Heart right ventricle (tissue), 16 donors: ENCODE data around the gene TYSND1. TPM values are rescaled to one million over a fixed set of nuclear protein-coding genes. Genes with fewer than 3 reads are reported as not detected.

ENCODE experiments used
- ATAC-seq, 8 donors: fragments of 200-7000 bp; cut with Tn5 transposase; one replicate each; pipeline ENCODE4 v1.9.1; 2020; ENCODE audit warnings: mild to moderate bottlenecking in 8 of 8, moderate library complexity in 8 of 8, moderate number of reproducible peaks in 1 of 8
- DNase-seq, 2 donors: peaks; one replicate each; pipeline ENCODE4 v3.0.0-alpha.2; 2020
- H3K27ac ChIP-seq, 10 donors: fragments of 200-600 bp; sonication (generic) in 2 of 10; one replicate each; pipeline versions ENCODE4 v1.5.0 to v1.8.0; 2020 to 2022; ENCODE audit warnings: mild to moderate bottlenecking in 3 of 10
- H3K27me3 ChIP-seq, 7 donors: fragments of 200-600 bp; one replicate each; pipeline ENCODE4 v1.8.0; 2021 to 2022; ENCODE audit warnings: mild to moderate bottlenecking in 2 of 7
- H3K36me3 ChIP-seq, 9 donors: fragments of 200-600 bp; sonication (generic) in 1 of 9; one replicate each; pipeline versions ENCODE4 v1.5.0 to v1.8.0; 2020 to 2022; ENCODE audit warnings: mild to moderate bottlenecking in 2 of 9
- H3K4me1 ChIP-seq, 9 donors: fragments of 200-600 bp; sonication (generic) in 1 of 9; one replicate each; pipeline versions ENCODE4 v1.5.0 to v1.8.0; 2020 to 2022; ENCODE audit warnings: mild to moderate bottlenecking in 4 of 9
- H3K4me3 ChIP-seq, 10 donors: fragments of 200-600 bp; sonication (generic) in 2 of 10; one replicate each; pipeline versions ENCODE4 v1.5.0 to v1.8.0; 2020 to 2022; ENCODE audit warnings: mild to moderate bottlenecking in 7 of 10, moderate library complexity in 2 of 10
- H3K9me3 ChIP-seq, 11 donors: fragments of 200-600 bp in 10 of 11; sonication (generic) in 2 of 11; one replicate each; pipeline versions ENCODE4 v1.5.0 to v1.8.0; 2013 to 2022; ENCODE audit warnings: mild to moderate bottlenecking in 2 of 11, control low read depth in 1 of 11, moderate library complexity in 1 of 11
- WGBS, 2 donors: extraction: QIAGEN DNeasy Blood & Tissue Kit; methylation state at CpG; one replicate each; pipeline ENCODE4 v1.1.7; 2013; ENCODE audit warnings: inconsistent platforms in 1 of 2; 5-methylcytosine and 5-hydroxymethylcytosine counted together
- intact Hi-C, 10 donors: fragments of 100-400 bp; cut with DNase I; formaldehyde crosslinking; loops; one replicate each; pipeline versions ENCODE4 v1.11.1 to v1.14.2; 2022
- polyA plus RNA-seq, 2 donors: library from polyadenylated mRNA; stranded (reverse); fragments of 200-250 nt; gene quantifications; one replicate each; pipeline ENCODE4 v1.2.3, GENCODE V29; 2013
- total RNA-seq, 10 donors: library from RNA; stranded (reverse); fragmentation: NEBNext Ultra II Directional in 3 of 10; extraction: Animal tissue kit (Norgen Biotek cat#: 25700) in 3 of 10; gene quantifications; one replicate each; pipeline versions ENCODE4 v1.2.1 to v1.2.4, GENCODE V29; 2021 to 2023
- TF ChIP-seq, protein P1 (sequence below), 9 donors: fragments of 200-600 bp; sonication (generic) in 2 of 9; IDR thresholded peaks; one replicate each; pipeline versions ENCODE4 v1.5.0 to v1.8.0; 2021 to 2022; ENCODE audit warnings: antibody characterized with exemption in 9 of 9, mild to moderate bottlenecking in 5 of 9, moderate library complexity in 1 of 9
- donor health status: Arrhythmogenic right ventricular cardiomyopathy.
- donor health status: ischemic (EF 13 %, LVEDD 7.1; RV severe dilation, severe dysfunction).
- donor health status: healthy with polysubstance abuse.
- donor health status: DM: no; HTN: yes; CAD: no.
- donor health status: DM: no; HTN: no; CAD: no.
- donor health status: ischemic (EF 25% LVEDD 6.9; RV normal size, moderate dysfunction).
- donor health status: ischemic (EF 25% LVEDD 5.7; RV mildly dilated, moderate dysfunction).
- donor health status: healthy.
- donor health status: DM: yes; HTN: yes; CAD: no.
- donor health status: Ischemic cardiomyopathy.
- donor health status: ischemic (EF 35%, LVEDD 5.7; RV mildly dilated, moderate dysfunction).
- donor health status: nonischemic (EF 11% LVEDD 7.7; RV severe dilation, severe dysfunction).
- donor health status: DM: yes; HTN: yes; CAD: no.
- donor health status: PGD.
- donor health status: ischemic (EF 29% LVEDD 5.4; RV normal size, mild dysfunction).
- donor health status: nonischemic (EF 23%, LVEDD 6.1; RV moderate dilation, normal function).

The TYSND1 gene
- total and polyA plus RNA-seq, 12 donors: 2.6 to 6.5 (median 4.6) TPM

DNA sequence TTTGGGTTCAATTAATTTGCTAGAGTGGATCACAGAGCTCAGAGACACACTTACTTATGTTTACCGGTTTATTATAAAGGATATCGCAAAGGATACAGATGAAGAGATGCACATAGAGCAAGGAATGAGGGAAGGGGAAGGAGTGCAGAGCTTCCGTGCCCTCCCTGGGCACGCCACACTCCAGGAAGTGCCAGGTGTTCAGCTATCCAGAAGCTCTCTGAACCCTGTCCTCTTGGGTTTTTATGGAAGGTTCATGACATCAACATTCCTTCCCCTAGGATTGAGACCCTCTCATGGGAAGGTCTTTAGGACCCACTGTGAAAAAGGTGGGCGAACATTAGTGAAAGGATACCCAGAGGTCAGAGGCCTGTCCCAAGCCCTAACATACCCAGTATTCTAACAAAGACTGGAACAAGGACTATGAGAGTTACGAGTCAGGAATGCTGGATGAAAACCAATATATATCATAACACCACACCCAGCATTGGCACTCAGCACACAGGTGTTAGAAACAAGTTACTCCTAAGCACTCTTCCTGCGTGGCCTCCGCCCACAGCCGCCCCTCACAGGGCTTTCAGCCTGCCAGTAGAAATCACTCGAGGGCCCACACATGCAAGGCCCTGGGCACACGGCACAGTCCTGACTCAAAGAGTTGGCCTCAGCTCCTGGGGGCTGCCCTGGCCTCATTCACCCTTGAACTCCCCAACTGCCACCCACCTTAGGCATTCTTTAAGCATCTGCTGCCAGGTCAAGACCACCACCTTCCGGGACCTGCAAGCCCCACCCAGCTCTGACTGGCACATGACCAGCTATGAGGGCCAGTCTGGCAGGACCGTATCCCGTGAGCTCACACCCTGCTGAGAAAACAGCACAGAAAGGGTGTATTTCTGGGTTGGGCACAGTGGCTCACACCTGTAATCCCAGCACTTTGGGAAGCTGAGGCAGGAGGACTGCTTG lies 8.3 kb downstream of the TYSND1 start:
- DNase-seq: no peak
- 94 to 95% methylated on average over 14 of the region's 14 CpGs for WGBS, 2 donors

DNA sequence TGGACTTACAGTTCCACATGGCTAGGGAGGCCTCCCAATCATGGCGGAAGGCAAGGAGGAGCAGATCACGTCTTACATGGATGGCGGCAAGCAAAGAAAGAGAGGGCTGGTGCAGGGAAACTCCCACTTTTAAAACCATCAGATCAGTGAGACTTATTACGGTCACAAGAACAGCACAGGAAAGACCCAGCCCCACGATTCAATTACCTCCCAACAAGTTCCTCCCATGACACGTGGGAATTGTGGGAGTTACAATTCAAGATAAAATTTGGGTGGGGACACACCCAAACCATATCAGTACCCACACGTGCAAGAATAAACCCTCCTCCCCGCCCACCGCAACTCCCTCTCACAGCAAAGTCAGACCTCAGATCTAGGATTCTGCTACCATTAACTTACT lies 9.4 kb downstream of the TYSND1 start:
- DNase-seq: no peak

More for the DNA sequence above, 8.3 kb downstream of the TYSND1 start:
- H3K27ac ChIP-seq: no peak overlapping the region
- intact Hi-C loops: no loop called here
- TF ChIP-seq, protein P1, sequence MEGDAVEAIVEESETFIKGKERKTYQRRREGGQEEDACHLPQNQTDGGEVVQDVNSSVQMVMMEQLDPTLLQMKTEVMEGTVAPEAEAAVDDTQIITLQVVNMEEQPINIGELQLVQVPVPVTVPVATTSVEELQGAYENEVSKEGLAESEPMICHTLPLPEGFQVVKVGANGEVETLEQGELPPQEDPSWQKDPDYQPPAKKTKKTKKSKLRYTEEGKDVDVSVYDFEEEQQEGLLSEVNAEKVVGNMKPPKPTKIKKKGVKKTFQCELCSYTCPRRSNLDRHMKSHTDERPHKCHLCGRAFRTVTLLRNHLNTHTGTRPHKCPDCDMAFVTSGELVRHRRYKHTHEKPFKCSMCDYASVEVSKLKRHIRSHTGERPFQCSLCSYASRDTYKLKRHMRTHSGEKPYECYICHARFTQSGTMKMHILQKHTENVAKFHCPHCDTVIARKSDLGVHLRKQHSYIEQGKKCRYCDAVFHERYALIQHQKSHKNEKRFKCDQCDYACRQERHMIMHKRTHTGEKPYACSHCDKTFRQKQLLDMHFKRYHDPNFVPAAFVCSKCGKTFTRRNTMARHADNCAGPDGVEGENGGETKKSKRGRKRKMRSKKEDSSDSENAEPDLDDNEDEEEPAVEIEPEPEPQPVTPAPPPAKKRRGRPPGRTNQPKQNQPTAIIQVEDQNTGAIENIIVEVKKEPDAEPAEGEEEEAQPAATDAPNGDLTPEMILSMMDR (IDR thresholded peaks at IDR 0.05): no peak
- H3K27me3 ChIP-seq: no peaks in the 10 kb centered on the region
- H3K4me3 ChIP-seq: no peak overlapping the region
- H3K4me1 ChIP-seq: peaks cover 0 to 3% (median 3%) of the 10 kb centered on the region in 9 donors
- no peaks in the 10 kb centered on the region for H3K9me3 ChIP-seq
- H3K36me3 ChIP-seq: peaks cover 0 to 17% (median 0%) of the 10 kb centered on the region in 9 donors
- ATAC-seq: no peak

DNA sequence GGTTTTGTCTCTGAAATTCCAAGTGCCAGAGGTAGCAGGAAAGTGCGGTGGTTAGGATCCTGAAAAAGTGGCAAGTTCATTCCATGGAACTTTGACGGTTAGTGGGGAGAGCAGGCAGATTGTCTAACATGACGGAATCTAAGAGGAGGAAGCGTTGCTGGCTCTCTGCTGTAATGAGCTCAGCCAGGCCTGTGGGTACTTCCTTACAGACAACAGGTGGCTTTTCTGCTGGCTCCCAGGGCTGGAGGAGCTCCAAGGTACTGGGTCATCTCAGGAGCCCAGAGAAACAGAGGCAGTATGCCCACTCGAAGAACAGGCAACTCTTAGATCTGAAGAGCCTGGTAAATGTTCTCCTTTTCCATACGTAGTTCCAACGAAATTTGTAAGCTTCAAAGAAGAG lies 10.8 kb downstream of the TYSND1 start:
- ATAC-seq (no peak), DNase-seq (no peak)
- H3K4me1 ChIP-seq: peaks cover 0 to 26% (median 21%) of the 10 kb centered on the region in 9 donors
- no peaks in the 10 kb centered on the region for H3K9me3 ChIP-seq
- peaks cover 0 to 17% (median 0%) of the 10 kb centered on the region in 9 donors for H3K36me3 ChIP-seq
- TF ChIP-seq, protein P1 (IDR thresholded peaks at IDR 0.05): no peak
- WGBS, 2 donors: 82 to 90% methylated on average over 7 of the region's 7 CpGs
- no peak overlapping the region for H3K27ac ChIP-seq
- no peak overlapping the region for H3K4me3 ChIP-seq
- peaks cover 0 to 6% (median 0%) of the 10 kb centered on the region in 7 donors for H3K27me3 ChIP-seq
- intact Hi-C loops: no loop called here

More for the DNA sequence above, 9.4 kb downstream of the TYSND1 start:
- H3K27ac ChIP-seq: no peak overlapping the region
- TF ChIP-seq, protein P1 (IDR thresholded peaks at IDR 0.05): no peak
- ATAC-seq: no peak
- peaks cover 0 to 11% (median 8%) of the 10 kb centered on the region in 9 donors for H3K4me1 ChIP-seq
- no peak overlapping the region for H3K4me3 ChIP-seq
- no peaks in the 10 kb centered on the region for H3K9me3 ChIP-seq
- intact Hi-C loops: no loop called here
- H3K27me3 ChIP-seq: peaks cover 0 to 5% (median 0%) of the 10 kb centered on the region in 7 donors
- peaks cover 0 to 17% (median 0%) of the 10 kb centered on the region in 9 donors for H3K36me3 ChIP-seq
- WGBS, 2 donors: 81 to 87% methylated on average over 9 of the region's 9 CpGs

DNA sequence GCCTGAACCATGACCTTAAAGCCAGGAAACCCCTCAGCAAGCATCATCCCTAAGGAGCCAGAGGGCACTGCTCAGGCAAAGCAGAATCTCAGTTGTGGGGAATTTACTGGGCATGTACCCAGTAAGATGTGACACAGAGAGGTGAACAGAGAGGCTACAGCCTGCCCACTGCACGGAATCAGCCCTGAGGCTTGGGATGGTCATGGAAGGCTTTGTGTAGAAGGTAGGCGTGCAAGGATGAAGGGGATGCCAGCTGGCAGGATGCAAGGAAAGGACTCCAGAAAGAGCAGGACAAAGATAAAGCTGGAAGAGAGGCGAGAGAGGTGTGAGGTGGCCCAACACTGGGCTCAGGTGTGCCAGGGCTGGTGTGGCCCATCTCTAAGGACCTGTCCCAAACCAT lies 11.5 kb downstream of the TYSND1 start:
- Histone ChIP-seq H3K4me1 (peaks cover 0 to 28% (median 21%) of the 10 kb centered on the region in 9 donors), H3K36me3 (peaks cover 0 to 17% (median 0%) of the 10 kb centered on the region in 9 donors), H3K27me3 (peaks cover 0 to 6% (median 0%) of the 10 kb centered on the region in 7 donors), H3K27ac (no peak overlapping the region), H3K4me3 (no peak overlapping the region), H3K9me3 (no peaks in the 10 kb centered on the region)
- TF ChIP-seq, protein P1 (IDR thresholded peaks at IDR 0.05): no peak
- intact Hi-C loops: no loop called here
- DNase-seq (no peak), ATAC-seq (no peak)
- WGBS, 2 donors: 94 to 96% methylated on average over 3 of the region's 3 CpGs
